Duodenal mucosa (tissue), 2 donors: ENCODE measurements around the gene CAMSAP3.

ENCODE experiments used
- H3K27ac ChIP-seq: one replicate; pipeline ENCODE4 v1.7.0; 2013; ENCODE audit warnings: low read depth, low read length
- H3K27me3 ChIP-seq, 2 donors: one replicate each; pipeline ENCODE4 v1.7.0; 2013; ENCODE audit warnings: low read length in 2 of 2, control low read depth in 1 of 2; ENCODE audit not compliant: insufficient read depth in 2 of 2, control insufficient read depth in 1 of 2
- H3K36me3 ChIP-seq, 2 donors: one replicate each; pipeline ENCODE4 v1.7.0; 2013; ENCODE audit warnings: low read length in 2 of 2, control low read depth in 1 of 2; ENCODE audit not compliant: insufficient read depth in 2 of 2, control insufficient read depth in 1 of 2
- H3K4me1 ChIP-seq, 2 donors: one replicate each; pipeline ENCODE4 v1.7.0; 2013; ENCODE audit warnings: low read length in 2 of 2, control low read depth in 1 of 2; ENCODE audit not compliant: insufficient read depth in 2 of 2, control insufficient read depth in 1 of 2
- H3K4me3 ChIP-seq, 2 donors: one replicate each; pipeline ENCODE4 v1.7.0; 2013; ENCODE audit warnings: low read length in 2 of 2, low read depth in 1 of 2
- H3K9ac ChIP-seq, 2 donors: one replicate each; pipeline ENCODE4 v1.7.0; 2013; ENCODE audit warnings: low read length in 2 of 2, low read depth in 1 of 2
- H3K9me3 ChIP-seq, 2 donors: one replicate each; pipeline ENCODE4 v1.7.0; 2013; ENCODE audit warnings: low read length in 2 of 2, control low read depth in 1 of 2; ENCODE audit not compliant: control insufficient read depth in 1 of 2

Gene CAMSAP3

GRCh38 chr19:7600721-7601120 is 5.1 kb downstream of the CAMSAP3 start:
- Histone ChIP-seq H3K9ac (no peak overlapping the region), H3K27me3 (peaks cover 0 to 3% of the 10 kb centered on the region in 2 donors), H3K36me3 (peaks cover 0 to 9% of the 10 kb centered on the region in 2 donors), H3K27ac (no peak overlapping the region), H3K9me3 (no peaks in the 10 kb centered on the region), H3K4me3 (no peak overlapping the region), H3K4me1 (peaks cover 4 to 8% of the 10 kb centered on the region in 2 donors)

DNA sequence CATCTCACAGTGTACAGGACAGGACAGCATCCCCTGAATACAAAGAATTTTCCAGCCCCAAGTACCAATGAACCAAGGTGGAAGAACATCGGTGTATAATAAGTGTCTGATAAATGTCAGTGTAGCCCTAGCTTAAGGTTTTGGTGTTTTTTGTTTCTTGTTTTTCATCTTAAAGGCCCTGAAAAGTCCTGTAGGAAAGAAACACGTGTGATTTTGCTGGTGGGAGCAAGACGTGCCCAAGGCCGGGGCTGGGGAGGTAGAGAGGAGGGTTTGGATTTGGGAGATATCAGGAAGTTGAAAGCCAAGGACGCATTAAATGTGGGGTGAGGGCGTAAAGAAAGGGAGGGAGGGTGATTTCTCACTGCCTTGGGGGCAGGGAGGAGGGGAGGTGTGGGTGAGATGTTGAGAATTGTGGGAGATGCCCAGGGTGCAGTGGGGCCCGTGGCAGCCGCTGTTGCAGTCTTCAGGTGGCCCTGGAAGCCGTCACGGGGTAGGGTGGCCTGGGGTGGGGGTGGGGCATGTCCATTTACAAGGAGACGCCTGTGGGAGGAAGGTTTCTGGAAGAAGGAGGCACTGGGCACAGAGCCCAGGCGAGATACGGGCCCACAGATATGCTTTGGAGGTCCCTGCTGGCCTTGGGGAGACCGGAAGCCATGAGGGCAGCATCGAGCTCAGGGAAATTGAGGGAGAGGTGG is 6.7 kb downstream of the CAMSAP3 start:
- H3K27me3 ChIP-seq = no peaks in the 10 kb centered on the region
- H3K4me1 ChIP-seq = peaks cover 0 to 2% of the 10 kb centered on the region in 2 donors
- H3K9me3 ChIP-seq = no peaks in the 10 kb centered on the region
- no peak overlapping the region for H3K27ac ChIP-seq
- no peak overlapping the region for H3K9ac ChIP-seq
- peaks cover 0 to 14% of the 10 kb centered on the region in 2 donors for H3K36me3 ChIP-seq
- H3K4me3 ChIP-seq = no peak overlapping the region

DNA sequence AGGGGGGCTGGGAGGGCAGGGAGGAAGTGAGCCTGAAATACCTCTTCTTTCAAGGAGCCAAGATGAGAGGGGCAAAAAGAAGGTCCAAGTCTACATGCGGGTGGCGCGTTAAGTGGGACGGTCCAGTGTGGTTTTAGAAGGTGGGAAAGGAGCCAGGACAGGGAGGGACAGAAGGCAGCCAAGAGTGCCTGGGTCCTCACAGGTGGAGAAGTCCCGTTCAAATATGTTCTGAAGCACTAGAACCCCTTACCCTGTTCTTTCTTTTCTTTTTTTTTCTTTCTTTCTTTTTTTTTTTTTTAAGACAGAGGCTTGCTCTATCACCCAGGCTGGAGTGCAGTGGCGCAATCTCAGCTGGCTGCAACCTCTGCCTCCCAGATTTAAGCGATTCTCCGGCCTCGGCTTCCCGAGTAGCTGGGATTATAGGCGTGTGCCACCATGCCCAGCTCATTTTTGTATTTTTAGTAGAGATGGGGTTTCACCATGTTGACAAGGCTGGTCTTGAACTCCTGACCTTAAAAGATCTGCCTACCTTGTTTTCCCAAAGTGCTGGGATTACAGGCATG is 7.4 kb downstream of the CAMSAP3 start:
- Histone ChIP-seq H3K4me3 (no peak overlapping the region), H3K27me3 (no peaks in the 10 kb centered on the region), H3K27ac (no peak overlapping the region), H3K4me1 (no peaks in the 10 kb centered on the region), H3K9ac (no peak overlapping the region), H3K9me3 (no peaks in the 10 kb centered on the region), H3K36me3 (peaks cover 0 to 16% of the 10 kb centered on the region in 2 donors)

GRCh38 chr19:7603919-7604318 is 8.3 kb downstream of the CAMSAP3 start:
- Histone ChIP-seq H3K27ac (no peak overlapping the region), H3K36me3 (peaks cover 0 to 19% of the 10 kb centered on the region in 2 donors), H3K27me3 (no peaks in the 10 kb centered on the region), H3K9me3 (no peaks in the 10 kb centered on the region), H3K4me3 (no peak overlapping the region), H3K9ac (no peak overlapping the region), H3K4me1 (no peaks in the 10 kb centered on the region)

DNA sequence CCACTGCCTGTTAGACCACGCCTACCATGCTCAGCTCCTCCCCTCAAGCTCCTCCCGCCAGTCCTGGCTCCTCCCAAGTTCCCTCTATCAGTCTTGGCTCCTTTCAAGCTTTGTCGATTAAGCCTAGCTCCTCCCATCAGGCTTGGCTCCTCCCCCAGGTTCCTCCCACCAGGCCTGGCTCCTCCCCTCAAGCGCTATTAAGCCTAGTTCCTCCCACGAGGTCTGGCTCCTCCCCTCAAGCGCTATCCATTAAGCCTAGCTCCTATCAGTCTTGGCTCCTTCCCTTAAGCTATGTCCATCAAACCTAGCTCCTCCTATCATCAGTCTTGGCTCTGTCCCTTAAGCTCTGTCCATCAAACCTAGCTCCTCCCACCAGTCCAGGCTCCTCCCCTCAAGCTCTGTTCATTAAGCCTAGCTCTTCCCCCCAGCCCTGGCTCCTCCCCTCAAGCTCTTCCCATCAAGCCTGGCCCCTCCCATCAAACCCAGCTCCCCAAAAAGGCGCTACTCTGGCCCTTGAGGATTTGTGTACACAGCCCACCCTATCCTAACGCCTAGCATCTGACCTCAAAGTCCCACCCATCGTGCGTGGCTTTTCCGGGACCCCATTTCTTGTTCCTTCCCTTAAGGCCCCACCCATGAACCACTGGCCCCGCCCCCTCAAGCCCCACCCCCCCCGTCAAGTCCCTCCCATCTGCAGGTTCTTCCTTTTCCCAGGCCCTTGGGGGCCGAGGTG is 10.0 kb downstream of the CAMSAP3 start:
- H3K36me3 ChIP-seq = peaks cover 0 to 25% of the 10 kb centered on the region in 2 donors
- H3K9ac ChIP-seq = no peak overlapping the region

DNA sequence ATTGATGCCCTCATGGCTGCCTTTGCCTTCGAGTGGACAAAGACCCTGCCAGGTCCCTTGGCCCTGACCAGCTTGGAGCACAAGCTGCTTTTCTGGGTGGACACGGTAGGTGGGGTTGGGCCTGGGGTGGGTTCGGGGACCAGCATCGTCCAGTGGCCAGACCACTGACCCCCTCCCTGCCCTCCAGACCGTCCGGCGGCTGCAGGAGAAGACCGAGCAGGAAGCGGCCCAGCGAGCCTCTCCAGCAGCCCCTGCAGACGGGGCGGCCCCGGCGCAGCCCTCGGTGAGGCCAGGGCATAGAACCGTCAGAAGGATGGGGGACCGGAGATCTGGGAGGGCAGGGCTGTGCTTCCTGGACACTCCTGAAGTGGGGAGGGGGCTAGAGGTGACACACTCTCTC is 10.6 kb downstream of the CAMSAP3 start:
- no peak overlapping the region for H3K9ac ChIP-seq
- no peaks in the 10 kb centered on the region for H3K9me3 ChIP-seq
- H3K36me3 ChIP-seq = peaks cover 0 to 31% of the 10 kb centered on the region in 2 donors
- no peak overlapping the region for H3K27ac ChIP-seq
- H3K27me3 ChIP-seq = no peaks in the 10 kb centered on the region
- H3K4me1 ChIP-seq = no peaks in the 10 kb centered on the region
- no peak overlapping the region for H3K4me3 ChIP-seq

More for the DNA sequence above, 10.0 kb downstream of the CAMSAP3 start:
- Histone ChIP-seq H3K27ac (no peak overlapping the region), H3K4me3 (no peak overlapping the region), H3K9me3 (no peaks in the 10 kb centered on the region), H3K27me3 (no peaks in the 10 kb centered on the region), H3K4me1 (no peaks in the 10 kb centered on the region)

DNA sequence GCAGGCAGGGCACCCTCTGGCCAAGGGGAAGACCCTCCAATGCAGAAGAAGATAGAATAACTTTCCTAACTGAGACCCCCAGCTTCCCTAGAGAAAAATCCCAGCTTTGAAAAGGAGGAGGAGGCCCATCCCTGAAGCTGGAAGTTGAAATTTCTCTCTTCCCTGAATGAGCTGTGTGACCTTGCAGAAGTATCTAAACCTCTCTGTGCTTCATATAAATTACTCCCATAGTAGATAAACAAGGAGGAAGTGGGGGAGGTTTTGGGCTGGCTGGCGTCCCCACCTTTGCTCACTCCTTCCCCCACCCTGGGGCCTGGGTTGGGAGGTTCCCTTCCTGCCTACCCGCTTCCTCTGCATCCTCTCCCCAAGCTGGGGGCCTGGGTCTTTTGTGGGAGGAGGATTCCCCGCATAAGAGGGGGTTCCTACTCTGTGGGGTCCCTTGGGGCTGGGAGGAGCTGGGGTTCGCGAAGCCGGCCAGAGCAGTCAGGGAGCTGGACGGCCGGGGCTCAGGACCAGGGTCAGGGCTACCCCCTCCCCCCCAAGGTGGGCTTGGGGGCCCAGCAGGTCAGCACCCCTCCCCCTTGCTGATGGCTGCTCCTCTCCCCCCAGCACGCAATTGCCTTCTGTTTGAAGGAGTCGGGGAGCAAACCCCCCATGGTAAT is 11.7 kb downstream of the CAMSAP3 start:
- H3K36me3 ChIP-seq = peaks cover 6 to 38% of the 10 kb centered on the region in 2 donors
- no peak overlapping the region for H3K27ac ChIP-seq
- H3K4me1 ChIP-seq = no peaks in the 10 kb centered on the region
- no peaks in the 10 kb centered on the region for H3K27me3 ChIP-seq
- no peak overlapping the region for H3K4me3 ChIP-seq
- no peaks in the 10 kb centered on the region for H3K9me3 ChIP-seq
- no peak overlapping the region for H3K9ac ChIP-seq

DNA sequence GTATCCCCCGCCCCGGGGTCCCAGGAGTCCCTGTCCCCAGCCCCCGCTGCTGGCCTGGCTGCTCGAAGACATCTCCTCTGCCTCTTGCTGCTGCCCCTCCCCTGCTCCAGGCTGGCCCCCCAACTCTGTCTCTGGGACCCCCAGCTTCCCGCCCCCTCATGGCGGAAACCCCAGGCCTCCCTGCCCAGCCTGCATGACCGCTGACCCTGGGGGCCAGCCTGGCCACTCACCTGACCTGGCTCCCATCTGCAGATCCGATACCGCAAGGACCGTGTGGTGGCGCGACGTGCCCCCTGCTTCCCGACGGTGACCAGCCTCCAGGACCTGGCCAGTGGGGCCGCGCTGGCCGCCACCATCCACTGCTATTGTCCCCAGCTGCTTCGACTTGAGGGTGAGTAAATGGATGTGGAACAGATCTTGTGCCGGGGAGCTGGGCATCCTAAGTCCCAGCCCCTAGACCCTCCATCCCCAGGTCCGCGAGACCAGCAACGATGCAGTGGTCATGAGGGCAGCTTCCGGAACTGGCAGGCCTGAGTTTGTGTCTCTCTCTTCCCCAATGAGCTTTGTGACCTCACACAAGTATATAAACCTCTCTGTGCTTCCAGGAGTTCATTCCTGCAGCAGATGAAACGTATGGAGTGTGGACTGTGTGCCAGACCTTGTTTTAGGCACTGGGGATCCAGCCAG is 12.4 kb downstream of the CAMSAP3 start:
- no peaks in the 10 kb centered on the region for H3K27me3 ChIP-seq
- no peaks in the 10 kb centered on the region for H3K9me3 ChIP-seq
- no peak overlapping the region for H3K27ac ChIP-seq
- no peak overlapping the region for H3K4me3 ChIP-seq
- no peak overlapping the region for H3K9ac ChIP-seq
- H3K4me1 ChIP-seq = no peaks in the 10 kb centered on the region
- H3K36me3 ChIP-seq = peaks cover 6 to 38% of the 10 kb centered on the region in 2 donors

GRCh38 chr19:7610491-7611240 is 15.0 kb downstream of the CAMSAP3 start:
- Histone ChIP-seq H3K36me3 (peaks cover 6 to 36% of the 10 kb centered on the region in 2 donors), H3K27me3 (no peaks in the 10 kb centered on the region), H3K9ac (no peak overlapping the region), H3K4me1 (no peaks in the 10 kb centered on the region), H3K27ac (no peak overlapping the region), H3K4me3 (no peak overlapping the region), H3K9me3 (no peaks in the 10 kb centered on the region)
